Vagina (tissue), 2 donors: Measurements from ENCODE around the gene FKBP11.

Experiments
- POLR2A ChIP-seq, 2 donors: fragments of 450-650 bp; IDR thresholded peaks; one replicate each; pipeline ENCODE4 v1.6.1; 2017; ENCODE audit warnings: antibody characterized with exemption in 2 of 2, mild to moderate bottlenecking in 2 of 2, moderate library complexity in 2 of 2
- POLR2AphosphoS5 ChIP-seq, 2 donors: sonication (generic); formaldehyde crosslinking; IDR thresholded peaks; one replicate each; pipeline ENCODE4 v1.9.0; 2017; ENCODE audit warnings: antibody characterized with exemption in 2 of 2, mild to moderate bottlenecking in 2 of 2, low read depth in 1 of 2; ENCODE audit not compliant: insufficient read depth in 1 of 2
- TF ChIP-seq, protein P1 (sequence below), 3 experiments: fragments of 450-650 bp in 2 of 3; fragments of 200-600 bp in 1 of 3; sonication (generic) in 1 of 3; IDR thresholded peaks; one replicate each; pipeline ENCODE4 v1.5.1; 2017 to 2019; ENCODE audit warnings: antibody characterized with exemption in 3 of 3, mild to moderate bottlenecking in 2 of 3, moderate library complexity in 2 of 3

DNA sequence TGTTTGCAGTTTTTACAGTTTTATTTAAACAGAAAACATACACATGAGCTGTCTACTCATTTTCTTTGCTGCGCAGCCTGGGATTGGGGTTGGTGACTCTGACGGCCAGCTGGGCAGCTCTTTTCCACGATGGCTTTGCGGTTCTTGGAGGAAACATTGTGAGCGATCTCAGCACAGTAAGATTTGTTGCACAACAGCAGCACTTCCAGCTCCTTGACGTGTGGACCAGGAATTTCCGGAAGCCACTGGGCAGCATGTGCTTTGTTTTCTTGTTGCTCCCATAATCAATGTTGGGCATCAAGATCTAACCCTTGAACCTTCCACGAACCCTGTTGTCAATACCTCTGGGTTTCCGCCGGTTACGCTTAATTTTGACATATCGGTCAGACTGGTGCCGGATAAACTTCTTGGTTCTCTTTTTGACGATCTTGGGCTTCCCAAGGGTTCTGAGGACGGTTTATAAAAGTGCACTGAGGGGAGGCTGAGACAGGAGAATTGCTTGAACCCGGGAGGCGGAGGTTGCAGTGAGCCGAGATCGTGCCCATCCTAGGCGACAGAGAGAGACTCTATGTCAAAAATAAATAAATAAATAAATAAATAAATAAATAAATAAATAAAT lies 21.8 kb downstream of the FKBP11 start:
- TF ChIP-seq, protein P1, sequence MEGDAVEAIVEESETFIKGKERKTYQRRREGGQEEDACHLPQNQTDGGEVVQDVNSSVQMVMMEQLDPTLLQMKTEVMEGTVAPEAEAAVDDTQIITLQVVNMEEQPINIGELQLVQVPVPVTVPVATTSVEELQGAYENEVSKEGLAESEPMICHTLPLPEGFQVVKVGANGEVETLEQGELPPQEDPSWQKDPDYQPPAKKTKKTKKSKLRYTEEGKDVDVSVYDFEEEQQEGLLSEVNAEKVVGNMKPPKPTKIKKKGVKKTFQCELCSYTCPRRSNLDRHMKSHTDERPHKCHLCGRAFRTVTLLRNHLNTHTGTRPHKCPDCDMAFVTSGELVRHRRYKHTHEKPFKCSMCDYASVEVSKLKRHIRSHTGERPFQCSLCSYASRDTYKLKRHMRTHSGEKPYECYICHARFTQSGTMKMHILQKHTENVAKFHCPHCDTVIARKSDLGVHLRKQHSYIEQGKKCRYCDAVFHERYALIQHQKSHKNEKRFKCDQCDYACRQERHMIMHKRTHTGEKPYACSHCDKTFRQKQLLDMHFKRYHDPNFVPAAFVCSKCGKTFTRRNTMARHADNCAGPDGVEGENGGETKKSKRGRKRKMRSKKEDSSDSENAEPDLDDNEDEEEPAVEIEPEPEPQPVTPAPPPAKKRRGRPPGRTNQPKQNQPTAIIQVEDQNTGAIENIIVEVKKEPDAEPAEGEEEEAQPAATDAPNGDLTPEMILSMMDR (IDR thresholded peaks at IDR 0.05), result no peak
- TF ChIP-seq POLR2A (IDR thresholded peaks at IDR 0.05), result no peak
- no peak for TF ChIP-seq POLR2AphosphoS5 (IDR thresholded peaks at IDR 0.05; ENCODE audit: insufficient read depth in 1 of 2, low read depth in 1 of 2)
